Stimulated activated CD4-positive, alpha-beta T cell treated with anti-CD3 and anti-CD28 coated beads, Interleukin-4, amount 100 ng/mL, for 4 hours (primary cell): ENCODE results near the gene MYL12B.

Experiments
- DNase-seq, 2 experiments: peaks; one replicate each; pipeline ENCODE4 v3.0.0-alpha.2; 2020

MYL12B gene

GRCh38 chr18:3236470-3236869 is 25.5 kb upstream of the MYL12B start:
- DNase-seq = no peak

GRCh38 chr18:3238742-3239141 is 23.2 kb upstream of the MYL12B start:
- DNase-seq = no peak

- DNase-seq = no peak
These were observed 16.8 kb upstream of the MYL12B start for GRCh38 chr18:3245185-3245564.

GRCh38 chr18:3245853-3246634 is 15.9 kb upstream of the MYL12B start:
- DNase-seq = peak; percentile 73 to 77

- peak in 1 of 2 experiments; percentile 12 for DNase-seq
These were observed 15.2 kb upstream of the MYL12B start for GRCh38 chr18:3246635-3247239.

- DNase-seq = peak; percentile 90 to 94
These were observed 14.5 kb upstream of the MYL12B start, which contains the start of gene MYL12A for GRCh38 chr18:3247240-3248061. MYL12A (plus strand) TSS chr18:3247801; CDS start chr18:3253248, 5,447 bp downstream.

- DNase-seq = no peak
These were observed 13.8 kb upstream of the MYL12B start for GRCh38 chr18:3248062-3248657.

- DNase-seq = no peak
These were observed 13.1 kb upstream of the MYL12B start for GRCh38 chr18:3248658-3249359.

GRCh38 chr18:3250237-3251107 is 11.5 kb upstream of the MYL12B start:
- no peak for DNase-seq

- no peak for DNase-seq
These were observed 10.5 kb upstream of the MYL12B start for GRCh38 chr18:3251249-3251962.

- no peak for DNase-seq
These were observed 10.0 kb upstream of the MYL12B start for GRCh38 chr18:3251963-3252277.

GRCh38 chr18:3252843-3253242 is 9.1 kb upstream of the MYL12B start:
- DNase-seq = no peak

GRCh38 chr18:3254725-3255124 is 7.2 kb upstream of the MYL12B start:
- DNase-seq = no peak

GRCh38 chr18:3255611-3256165 is 6.2 kb upstream of the MYL12B start:
- no peak for DNase-seq

GRCh38 chr18:3256693-3257626 is 5.0 kb upstream of the MYL12B start:
- DNase-seq = no peak

- DNase-seq = no peak
These were observed 4.3 kb upstream of the MYL12B start for GRCh38 chr18:3257627-3258120.

GRCh38 chr18:3260995-3261372 is 949 bp upstream of the MYL12B start:
- DNase-seq = no peak

GRCh38 chr18:3262234-3263131 is 550 bp downstream of the MYL12B start:
- peak in 1 of 2 experiments; percentile 16 for DNase-seq
